GM19035 (cell line): Measurements from ENCODE around the gene HCN1.
"Not testable (repeated sequence)": the region's sequence is repeated elsewhere in the genome, so short reads cannot be mapped to it uniquely, and the experiment has no call there.

Experiments used
- ATAC-seq: cut with Tn5 transposase; IDR thresholded peaks from one replicate; pipeline ENCODE4 v1.9.1; 2021; ENCODE audit not compliant: unreplicated experiment

HCN1 gene

DNA sequence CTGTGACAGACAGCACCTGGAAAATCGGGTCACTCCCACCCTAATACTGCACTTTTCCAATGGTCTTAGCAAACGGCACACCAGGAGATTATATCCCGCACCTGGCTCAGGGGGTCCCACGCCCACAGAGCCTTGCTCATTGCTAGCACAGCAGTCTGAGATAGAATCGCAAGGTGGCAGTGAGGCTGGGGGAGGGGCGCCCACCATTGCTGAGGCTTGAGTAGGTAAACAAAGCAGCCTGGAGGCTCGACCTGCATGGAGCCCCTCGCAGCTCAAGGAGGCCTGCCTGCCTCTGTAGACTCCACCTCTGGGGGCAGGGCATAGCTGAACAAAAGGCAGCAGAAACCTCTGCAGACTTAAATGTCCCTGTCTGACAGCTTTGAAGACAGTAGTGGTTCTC is 383.6 kb downstream of the HCN1 start:
- not testable (repeated sequence) for ATAC-seq

DNA sequence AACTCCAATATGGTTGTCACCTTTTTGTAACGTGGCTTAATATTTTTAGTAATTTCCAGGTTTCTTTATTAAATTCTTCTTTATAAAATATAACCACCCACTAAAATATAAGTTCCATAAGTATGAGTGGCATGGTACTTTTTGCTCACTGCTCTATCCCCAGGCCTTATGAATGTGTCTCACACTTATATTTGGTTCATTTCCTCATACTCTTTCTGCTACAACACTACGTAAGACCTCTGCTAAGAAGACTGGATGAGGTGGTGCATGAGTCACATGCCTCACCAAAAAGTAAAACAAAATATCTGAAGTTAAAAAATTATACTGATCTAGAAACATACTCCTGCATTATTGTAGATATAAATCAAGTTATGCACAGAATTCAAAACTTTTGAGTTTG is 400.9 kb downstream of the HCN1 start:
- ATAC-seq: no peak

DNA sequence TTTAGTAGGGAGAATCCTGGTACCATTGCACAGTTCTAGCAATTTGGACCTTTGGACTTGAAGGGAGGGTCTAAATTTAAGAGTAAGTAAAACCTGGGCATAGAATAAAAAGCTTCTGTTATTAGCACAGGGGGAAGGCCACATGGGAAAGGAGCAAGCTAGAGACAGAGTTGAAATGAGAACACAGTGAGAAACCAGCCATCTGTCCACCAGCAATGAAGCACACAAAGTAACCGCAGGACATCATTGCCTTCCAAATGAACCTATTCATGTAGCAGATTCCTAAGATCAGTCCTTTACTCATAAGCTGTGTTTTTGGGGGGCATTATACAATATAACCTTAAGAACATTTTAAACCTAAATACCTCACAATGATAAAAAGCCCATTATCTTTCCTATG is 407.4 kb downstream of the HCN1 start:
- ATAC-seq: no peak

DNA sequence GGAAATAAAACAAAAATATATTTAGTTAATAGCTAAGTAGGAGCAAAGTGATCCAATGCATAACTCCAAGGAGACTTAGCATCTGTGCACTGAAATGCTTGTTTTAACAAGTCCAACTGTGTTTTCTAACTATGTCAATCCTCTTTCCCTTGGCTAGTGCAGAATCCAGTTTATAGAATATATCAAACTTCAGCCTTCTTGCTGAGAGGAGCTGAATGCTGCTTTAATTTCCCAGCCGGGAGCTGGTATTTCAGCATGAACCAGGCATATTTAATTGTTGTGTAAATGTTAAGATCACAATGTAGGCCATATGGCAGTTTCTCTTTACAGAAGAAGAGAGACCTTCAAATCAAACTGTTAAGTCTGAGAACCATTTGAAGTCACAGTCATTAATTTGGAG is 411.7 kb downstream of the HCN1 start:
- ATAC-seq: no peak

DNA sequence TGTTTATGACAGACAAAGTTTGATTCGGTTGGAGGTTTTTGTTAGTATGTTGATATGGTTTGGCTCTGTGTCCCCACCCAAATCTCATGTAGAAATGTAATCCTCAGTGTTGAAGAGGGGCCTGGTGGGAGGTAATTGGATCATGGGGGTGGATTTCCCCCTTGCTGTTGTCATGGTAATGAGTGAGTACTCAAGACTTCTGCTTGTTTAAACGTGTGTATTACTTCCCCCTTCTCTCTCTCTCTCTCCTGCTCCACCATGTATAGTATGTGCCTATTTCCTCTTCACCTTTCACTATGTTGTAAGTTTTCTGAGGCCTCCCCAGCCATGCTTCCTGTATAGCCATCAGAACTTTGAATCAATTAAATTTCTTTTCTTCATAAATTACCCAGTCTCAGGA is 415.1 kb downstream of the HCN1 start:
- ATAC-seq: no peak

DNA sequence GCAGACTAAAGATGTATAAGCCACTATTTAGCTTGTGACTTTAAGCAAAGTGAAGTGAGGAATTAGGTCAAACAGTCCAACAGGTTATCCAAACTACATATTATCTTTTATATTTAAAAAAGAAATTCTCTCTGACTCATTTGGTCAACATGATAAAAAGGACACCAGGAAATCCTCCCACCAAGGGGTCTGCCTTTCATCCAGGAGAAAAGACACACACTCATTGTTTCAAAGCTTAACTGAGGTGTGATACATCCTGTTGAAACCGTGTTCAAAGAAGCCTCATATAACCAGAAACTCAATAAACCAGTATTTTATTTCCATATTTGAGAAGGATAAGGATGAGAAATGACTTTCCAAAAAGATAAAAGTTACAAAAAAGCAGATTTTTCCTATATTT is 417.1 kb downstream of the HCN1 start:
- no peak for ATAC-seq

DNA sequence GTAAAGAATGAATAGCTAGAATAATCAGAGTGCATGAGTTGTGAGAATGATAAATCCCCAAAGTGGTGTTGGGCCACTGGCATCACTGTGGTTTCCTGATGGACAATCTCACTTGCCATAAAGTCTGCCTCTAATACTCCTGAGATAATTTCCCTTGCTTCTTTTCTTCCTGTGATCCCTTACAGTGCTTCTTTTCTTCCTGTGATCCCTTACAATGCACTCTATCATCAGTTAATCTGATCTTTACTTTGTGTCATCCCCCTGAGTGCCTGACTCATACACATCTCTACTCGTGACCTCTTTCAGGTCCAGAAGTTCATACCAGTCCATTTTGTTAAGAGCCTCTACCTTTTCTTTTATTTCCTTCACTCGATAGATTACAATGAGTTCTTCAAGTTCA is 418.3 kb downstream of the HCN1 start:
- ATAC-seq: no peak

DNA sequence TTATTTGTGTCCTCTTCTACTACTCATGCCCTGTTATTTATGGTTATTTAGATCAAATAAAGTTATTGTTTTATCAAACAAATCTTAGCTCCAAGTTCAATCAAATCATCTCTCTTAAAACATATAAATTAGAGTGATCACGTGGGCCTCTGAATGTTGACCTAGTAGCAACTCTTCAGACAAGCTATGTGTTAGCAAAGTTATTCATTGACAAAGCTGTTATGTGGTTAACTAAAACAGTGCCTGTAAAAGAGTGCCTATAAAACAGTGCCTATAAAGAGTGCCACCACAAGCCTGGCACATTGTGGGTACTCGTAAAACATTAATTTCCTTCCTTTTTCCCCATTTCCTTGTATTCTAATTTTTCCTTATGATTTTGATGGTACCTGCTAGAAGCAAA is 421.9 kb downstream of the HCN1 start:
- no peak for ATAC-seq

DNA sequence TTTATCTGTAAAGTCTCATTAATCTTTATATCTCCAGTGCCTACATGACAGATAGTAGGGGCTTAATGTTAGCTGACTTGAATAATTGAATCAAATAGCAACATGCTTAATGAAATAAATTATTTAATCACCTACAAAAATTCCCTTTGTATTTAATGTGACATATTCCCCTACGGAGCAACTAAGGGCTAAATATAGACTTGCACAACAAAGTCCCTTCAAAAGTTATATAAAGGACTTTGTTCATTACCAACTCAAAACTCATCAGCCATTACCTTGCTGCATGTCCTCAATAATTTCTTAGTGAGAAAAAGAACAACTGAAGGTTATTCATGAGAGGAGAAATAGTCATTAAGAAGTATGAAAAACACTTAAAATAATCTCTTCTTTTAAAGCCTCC is 424.6 kb downstream of the HCN1 start:
- no peak for ATAC-seq

DNA sequence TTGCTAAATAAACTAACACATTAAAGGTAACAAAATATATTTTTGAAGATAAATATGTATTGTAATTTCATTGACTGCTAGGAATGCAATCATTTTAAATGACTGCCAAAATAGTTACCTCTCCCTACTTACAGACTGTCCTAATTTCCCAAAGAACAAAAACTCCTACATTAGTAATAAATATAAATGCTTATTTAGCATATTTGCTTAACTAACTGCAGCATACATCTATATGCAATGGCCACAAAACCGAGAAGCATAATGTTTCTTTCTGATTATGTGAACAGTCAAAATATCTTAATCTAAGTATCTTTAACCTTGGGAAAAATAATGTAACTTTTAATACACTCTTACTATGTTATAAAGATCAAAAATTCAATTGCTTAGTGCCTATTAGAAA is 431.7 kb downstream of the HCN1 start:
- no peak for ATAC-seq

DNA sequence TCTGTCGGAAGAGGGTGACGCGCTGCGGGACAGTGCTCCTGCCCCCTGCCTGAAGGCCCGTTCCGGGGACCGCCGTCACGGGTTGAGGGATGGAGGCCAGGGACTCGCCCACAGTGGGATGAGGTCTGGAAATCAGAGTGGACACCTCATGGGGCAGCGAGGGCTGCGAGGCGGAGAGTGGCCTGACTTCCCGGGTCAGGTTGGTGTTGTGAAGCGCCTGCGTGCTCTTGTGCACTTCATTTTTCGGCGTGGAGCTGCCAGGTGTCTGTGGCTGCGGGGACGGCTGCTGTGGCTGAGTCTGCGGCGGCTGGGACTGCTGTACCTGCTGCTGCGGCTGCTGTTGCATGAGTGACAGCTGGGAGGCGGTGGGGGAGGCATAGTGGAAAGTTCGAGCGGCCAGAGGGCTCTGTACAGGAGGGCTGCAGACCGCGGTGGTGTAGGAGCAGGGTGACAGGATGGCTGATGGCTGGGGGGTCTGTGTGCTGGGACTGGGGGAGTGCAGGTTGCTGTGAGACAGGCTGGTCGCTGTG is 434.1 kb downstream of the HCN1 start:
- no peak for ATAC-seq

DNA sequence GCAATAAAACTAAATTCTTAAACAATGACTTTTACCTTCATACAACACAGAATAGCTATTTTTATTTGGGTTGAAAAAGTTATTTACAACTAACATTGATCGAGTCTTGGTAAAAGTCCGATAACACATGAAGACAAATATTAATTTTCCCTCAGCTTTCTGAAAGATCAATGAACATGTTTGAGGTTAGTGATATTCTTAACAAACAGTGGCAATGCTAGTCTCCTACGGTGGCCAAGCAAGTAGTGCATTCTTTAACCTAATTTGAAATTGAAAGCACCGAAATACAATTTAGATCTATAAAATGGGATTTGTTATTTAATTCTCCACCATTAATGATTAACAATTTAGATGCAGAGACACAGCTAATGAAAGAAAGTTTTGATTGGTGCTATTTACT is 435.1 kb downstream of the HCN1 start:
- ATAC-seq: no peak

DNA sequence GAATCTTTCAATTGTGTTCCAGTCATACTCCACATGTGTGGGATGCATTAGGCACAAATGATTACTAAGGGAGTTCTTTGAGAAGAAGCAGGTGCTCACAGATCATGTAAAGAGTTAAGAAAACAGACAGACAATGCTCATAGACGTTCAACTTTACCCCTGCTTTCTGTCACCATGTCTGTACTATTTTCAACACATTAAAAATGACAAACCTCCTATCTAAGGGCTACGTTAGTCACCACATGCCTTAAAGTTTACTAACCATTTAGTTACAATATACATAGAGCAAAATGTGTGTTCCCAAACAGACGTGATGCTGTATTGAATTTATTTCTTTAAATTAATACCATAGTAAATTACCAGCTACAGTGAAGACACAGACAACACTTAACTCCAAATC is 435.9 kb downstream of the HCN1 start:
- ATAC-seq: no peak

DNA sequence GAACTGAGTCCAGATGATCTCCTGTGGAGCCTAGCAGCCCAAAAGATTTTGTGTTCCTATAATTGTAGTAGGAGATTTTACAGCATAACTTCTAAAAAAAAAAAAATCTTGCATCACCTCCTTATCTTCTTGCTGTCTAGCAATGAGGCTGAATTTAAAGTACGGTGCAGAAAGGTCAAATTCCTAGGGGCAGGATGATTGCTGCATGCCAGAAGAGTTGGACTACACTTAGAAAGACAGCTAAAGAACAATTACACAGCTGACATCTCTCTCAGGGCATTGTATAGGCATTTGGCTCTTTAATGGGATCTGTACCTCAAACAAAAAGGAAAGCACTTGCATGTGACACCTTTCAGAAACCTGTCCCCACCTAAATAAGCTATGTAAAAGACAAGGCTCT is 443.2 kb downstream of the HCN1 start:
- ATAC-seq: no peak

DNA sequence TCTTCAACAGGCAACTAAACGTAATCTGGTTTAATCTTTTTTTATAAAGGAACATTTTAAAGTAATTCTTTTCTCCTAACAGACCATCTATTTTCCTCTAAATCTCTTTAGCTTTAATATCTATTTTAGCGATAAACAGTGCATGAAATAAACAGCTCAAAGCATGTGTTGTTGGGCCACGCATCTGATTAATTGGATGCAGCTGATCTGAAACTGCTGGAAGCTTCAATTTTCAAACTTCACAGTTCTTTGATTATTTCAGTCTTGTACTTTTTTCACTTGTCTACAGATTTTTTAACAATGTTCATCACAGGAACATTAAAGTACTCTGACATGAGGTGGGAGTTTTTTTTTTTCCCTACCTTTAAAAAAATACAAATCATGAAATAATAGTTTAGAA is 443.6 kb downstream of the HCN1 start:
- no peak for ATAC-seq

DNA sequence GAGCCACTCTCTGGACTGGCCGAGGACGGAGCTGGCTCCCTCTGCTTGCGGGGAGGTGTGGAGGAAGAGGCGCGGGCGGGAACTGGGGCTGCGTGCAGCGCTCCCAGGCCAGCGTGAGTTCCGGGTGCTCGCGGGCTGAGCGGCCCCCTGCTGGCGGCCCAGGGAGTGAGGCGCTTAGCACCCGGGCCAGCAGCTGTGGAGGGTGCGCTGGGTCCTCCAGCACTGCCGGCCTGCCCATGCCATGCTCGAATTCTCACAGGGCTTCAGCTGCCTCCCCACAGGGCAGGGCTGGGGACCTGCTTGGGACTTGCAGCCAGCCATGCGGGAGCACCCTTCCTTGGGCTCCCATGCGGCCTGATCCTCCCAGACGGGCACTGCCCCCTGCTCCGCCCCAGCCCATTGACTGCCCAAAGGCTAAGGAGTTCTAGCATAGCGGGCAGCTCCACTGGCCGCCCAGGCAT is 470.6 kb downstream of the HCN1 start:
- ATAC-seq: no peak

DNA sequence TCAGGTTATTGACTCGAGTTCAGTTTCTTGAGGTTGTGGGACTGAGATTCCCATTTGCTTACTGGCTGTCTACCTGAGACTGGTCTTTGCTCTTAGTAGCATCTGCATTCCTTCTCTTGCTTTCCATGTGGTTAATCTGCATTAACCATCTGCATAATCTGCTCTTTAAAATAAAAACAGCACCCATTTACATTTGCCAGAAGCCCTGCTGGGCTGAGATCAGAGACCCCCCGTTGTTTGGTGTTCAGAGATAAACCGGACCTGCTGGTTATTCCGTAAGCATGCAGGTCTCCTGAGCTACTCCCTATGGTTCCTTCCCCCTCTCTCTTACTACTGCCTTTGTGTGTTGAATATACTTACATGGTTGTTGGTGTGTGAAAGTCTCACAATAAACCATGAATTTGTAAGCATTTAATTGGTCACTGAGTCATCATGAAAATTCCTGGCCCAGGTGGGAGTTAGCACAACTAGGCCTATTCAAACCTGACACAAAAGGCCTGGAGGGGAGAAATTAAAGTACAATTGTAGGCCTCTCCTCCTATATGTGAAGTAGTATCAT is 490.7 kb downstream of the HCN1 start:
- no peak for ATAC-seq
